ENCODE results near the gene SCD5. TPM values are rescaled to one million over a fixed set of nuclear protein-coding genes. Genes with fewer than 3 reads are reported as not detected.

Gene SCD5
- total and polyA plus RNA-seq, 2 of the 13 experiments (the other 11 are each of a cell fraction or from before 2014, with no cell fraction given), result not detected

- ChIA-PET POLR2A (no interaction called here), CTCF (ENCODE audit: low intra/inter-chr PET ratio, low total read pairs) (no interaction called here)
- peak overlapping the region; percentile 63 for H3K4me2 ChIP-seq (ENCODE audit: low read depth, low read length)
- BruUV-seq (replicated peaks), result no TSS peak
- no peaks in the 10 kb centered on the region for H3K9me3 ChIP-seq (ENCODE audit: low read length)
- H3K79me2 ChIP-seq (ENCODE audit: insufficient read depth, low read length), result no peaks in the 10 kb centered on the region
- intact Hi-C loops (cut with micrococcal nuclease; ENCODE audit: unreplicated experiment), result no loop called here
- no peak overlapping the region for H3K4me3 ChIP-seq (replicated peaks in 1 of 3; ENCODE audit: insufficient read depth in 1 of 3, low read depth in 2 of 3, low read length in 3 of 3)
- peaks cover 0 to 2% of the 10 kb centered on the region in 2 experiments; a peak in 2 of 5 replicates for H3K27me3 ChIP-seq (ENCODE audit: control insufficient read depth in 1 of 2, insufficient read depth in 2 of 2, low read length in 2 of 2)
- FAIRE-seq (peak; percentile 12), ATAC-seq (peak; percentile 64), DNase-seq (ENCODE audit: low spot score) (peak; percentile 36)
- no peak overlapping the region for H3K27ac ChIP-seq (ENCODE audit: extremely low read length, insufficient read depth, low read length)
- no peak for TF ChIP-seq SOX13 (IDR thresholded peaks at IDR 0.05)
- TF ChIP-seq SOX13 (CRISPR knock-in tag; conservative IDR thresholded peaks at IDR 0.05 in 1 of 2, IDR thresholded peaks at IDR 0.05 in 1 of 2), result peak in 1 of 2 experiments; percentile 36; a peak in 1 of 4 replicates
- TF ChIP-seq ELF3 (CRISPR knock-in tag; IDR thresholded peaks at IDR 0.05), result 0 out of 2 replicates have a peak, but pooled peaks have one; percentile 15
- TF ChIP-seq BCL6 (CRISPR knock-in tag; IDR thresholded peaks at IDR 0.05), result peak; percentile 63
- TF ChIP-seq ZSCAN22 (CRISPR knock-in tag; IDR thresholded peaks at IDR 0.05), result no peak
- 0 out of 2 replicates have a peak, but pooled peaks have one; percentile 26 for TF ChIP-seq CEBPG (CRISPR knock-in tag; IDR thresholded peaks at IDR 0.05)
- TF ChIP-seq ZNF326 (CRISPR knock-in tag; IDR thresholded peaks at IDR 0.05; ENCODE audit: borderline replicate concordance), result no peak
- TF ChIP-seq PRDM10 (CRISPR knock-in tag; IDR thresholded peaks at IDR 0.05; ENCODE audit: low read depth), result no peak
- 0 out of 2 replicates have a peak, but pooled peaks have one; percentile 27 for TF ChIP-seq CEBPB (IDR thresholded peaks at IDR 0.05; ENCODE audit: borderline replicate concordance, low read depth, low read length)
- TF ChIP-seq ELF1 (CRISPR knock-in tag; IDR thresholded peaks at IDR 0.05), result peak; percentile 46; the same call in 1 of the 2 replicates
- 0 out of 2 replicates have a peak, but pooled peaks have one; percentile 47 for TF ChIP-seq SRF (IDR thresholded peaks at IDR 0.05; ENCODE audit: low read depth, low read length)
- TF ChIP-seq SIX1 (CRISPR knock-in tag; IDR thresholded peaks at IDR 0.05; ENCODE audit: borderline replicate concordance), result 0 out of 2 replicates have a peak, but pooled peaks have one; percentile 24
- TF ChIP-seq GABPA (IDR thresholded peaks at IDR 0.05; ENCODE audit: low read depth, low read length), result no peak
- TF ChIP-seq GABPA (CRISPR knock-in tag; IDR thresholded peaks at IDR 0.05; ENCODE audit: low read depth), result peak; percentile 35; the same call in 1 of the 2 replicates
- TF ChIP-seq SOX5 (CRISPR knock-in tag; IDR thresholded peaks at IDR 0.05; ENCODE audit: borderline replicate concordance), result peak; percentile 28; the same call in 1 of the 2 replicates
- TF ChIP-seq ZNF362 (CRISPR knock-in tag; IDR thresholded peaks at IDR 0.05; ENCODE audit: borderline replicate concordance), result peak; percentile 14; the same call in 1 of the 2 replicates
- WGBS (ENCODE audit: low lambda C conversion rate), result 9% methylated on average over 12 of the region's 12 CpGs
- no peaks in the 10 kb centered on the region for H4K20me1 ChIP-seq (ENCODE audit: insufficient read depth, low read length)
- H2AFZ ChIP-seq (ENCODE audit: low read length), result no peak overlapping the region
- no peak overlapping the region for H3K9ac ChIP-seq (ENCODE audit: insufficient read depth, low read depth, low read length)
- in situ Hi-C loops (cut with HindIII; ENCODE audit: extremely low pct_ligation_motif_present, low pct_unique_long_range_greater_than_20kb), result no loop called here
- no peaks in the 10 kb centered on the region for H3K36me3 ChIP-seq (replicated peaks in 1 of 2; ENCODE audit: control insufficient read depth in 1 of 2, insufficient read depth in 2 of 2, low read length in 2 of 2)
- peaks cover 36% of the 10 kb centered on the region for H3K4me1 ChIP-seq (ENCODE audit: insufficient read depth, low read length)
These were observed 82.6 kb downstream of the SCD5 start for GRCh38 chr4:82715731-82716617.
